Mucosa of stomach (tissue), 1 donor: ENCODE measurements around the gene MGMT.

Source experiments
- H3K27me3 ChIP-seq: one replicate; pipeline ENCODE4 v1.7.0; 2013; ENCODE audit warnings: mild to moderate bottlenecking, low read length; ENCODE audit not compliant: control insufficient read depth, insufficient read depth
- H3K36me3 ChIP-seq: one replicate; pipeline ENCODE4 v1.7.0; 2013; ENCODE audit warnings: low read length; ENCODE audit not compliant: control insufficient read depth, insufficient read depth
- H3K4me1 ChIP-seq: one replicate; pipeline ENCODE4 v1.7.0; 2013; ENCODE audit warnings: mild to moderate bottlenecking, low read length; ENCODE audit not compliant: control insufficient read depth, insufficient read depth
- H3K4me3 ChIP-seq: one replicate; pipeline ENCODE4 v1.7.0; 2013; ENCODE audit warnings: low read length
- H3K9ac ChIP-seq: one replicate; pipeline ENCODE4 v1.7.0; 2013; ENCODE audit warnings: mild to moderate bottlenecking, low read length, moderate library complexity
- H3K9me3 ChIP-seq: one replicate; pipeline ENCODE4 v1.7.0; 2013; ENCODE audit warnings: mild to moderate bottlenecking, low read length, moderate library complexity; ENCODE audit not compliant: control insufficient read depth
- donor health status: Pancreatic carcinoma.

MGMT gene

GRCh38 chr10:129517680-129518057 is 50.6 kb downstream of the MGMT start:
- Histone ChIP-seq H3K9me3 (no peaks in the 10 kb centered on the region), H3K36me3 (no peaks in the 10 kb centered on the region), H3K9ac (no peak overlapping the region), H3K4me3 (no peak overlapping the region), H3K4me1 (no peaks in the 10 kb centered on the region), H3K27me3 (no peaks in the 10 kb centered on the region)

GRCh38 chr10:129518793-129519192 is 51.8 kb downstream of the MGMT start:
- H3K27me3 ChIP-seq: no peaks in the 10 kb centered on the region
- H3K9me3 ChIP-seq: no peaks in the 10 kb centered on the region
- H3K4me3 ChIP-seq: no peak overlapping the region
- H3K9ac ChIP-seq: no peak overlapping the region
- H3K4me1 ChIP-seq: no peaks in the 10 kb centered on the region
- no peaks in the 10 kb centered on the region for H3K36me3 ChIP-seq

- Histone ChIP-seq H3K4me1 (no peaks in the 10 kb centered on the region), H3K4me3 (no peak overlapping the region), H3K9ac (no peak overlapping the region), H3K36me3 (no peaks in the 10 kb centered on the region), H3K9me3 (no peaks in the 10 kb centered on the region), H3K27me3 (no peaks in the 10 kb centered on the region)
These were observed 53.5 kb downstream of the MGMT start for GRCh38 chr10:129520440-129521080.

DNA sequence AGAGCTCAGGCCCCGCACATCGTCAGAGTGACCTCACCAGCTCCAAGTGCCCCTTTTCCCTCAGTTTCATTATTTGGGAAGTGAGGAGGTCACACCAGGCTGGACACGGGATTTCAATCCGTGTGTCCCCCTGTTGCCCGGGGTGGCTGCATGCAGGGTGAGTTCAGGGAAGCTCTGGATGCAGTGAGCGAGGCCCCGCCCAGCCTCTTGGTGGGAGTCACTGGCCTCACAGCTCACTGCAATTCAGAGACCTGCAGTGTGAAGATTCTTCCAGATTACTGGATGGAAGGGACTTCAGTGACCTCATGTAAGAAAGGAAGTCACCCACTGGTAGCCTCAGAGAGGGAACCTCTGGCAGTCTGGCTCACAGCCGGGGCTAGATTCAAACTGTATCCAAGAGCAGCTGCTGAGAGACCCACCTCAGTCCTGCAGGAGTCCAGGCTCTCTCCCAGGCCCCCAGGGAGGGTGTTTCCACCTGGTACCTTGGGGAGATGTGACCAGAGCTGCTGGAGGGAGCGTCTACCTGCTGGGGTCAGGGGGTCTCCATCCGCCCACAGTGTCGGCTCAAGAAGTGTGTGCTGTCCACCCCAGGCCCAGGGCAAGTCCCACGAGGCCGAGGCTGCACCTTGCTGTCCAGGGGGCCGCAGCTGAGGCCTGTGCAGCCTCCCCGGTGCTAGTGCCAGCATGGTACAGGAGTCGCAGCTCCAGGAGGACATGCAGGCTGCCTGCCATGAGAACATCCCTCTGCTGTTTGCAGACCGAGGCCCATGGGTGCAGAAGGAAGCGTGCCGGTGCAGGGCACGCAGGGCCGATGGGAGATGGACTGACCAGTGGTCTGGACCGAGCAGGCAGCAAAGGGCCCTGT is 54.4 kb downstream of the MGMT start:
- no peaks in the 10 kb centered on the region for H3K9me3 ChIP-seq
- no peaks in the 10 kb centered on the region for H3K27me3 ChIP-seq
- no peak overlapping the region for H3K9ac ChIP-seq
- H3K4me1 ChIP-seq: no peaks in the 10 kb centered on the region
- no peaks in the 10 kb centered on the region for H3K36me3 ChIP-seq
- no peak overlapping the region for H3K4me3 ChIP-seq

DNA sequence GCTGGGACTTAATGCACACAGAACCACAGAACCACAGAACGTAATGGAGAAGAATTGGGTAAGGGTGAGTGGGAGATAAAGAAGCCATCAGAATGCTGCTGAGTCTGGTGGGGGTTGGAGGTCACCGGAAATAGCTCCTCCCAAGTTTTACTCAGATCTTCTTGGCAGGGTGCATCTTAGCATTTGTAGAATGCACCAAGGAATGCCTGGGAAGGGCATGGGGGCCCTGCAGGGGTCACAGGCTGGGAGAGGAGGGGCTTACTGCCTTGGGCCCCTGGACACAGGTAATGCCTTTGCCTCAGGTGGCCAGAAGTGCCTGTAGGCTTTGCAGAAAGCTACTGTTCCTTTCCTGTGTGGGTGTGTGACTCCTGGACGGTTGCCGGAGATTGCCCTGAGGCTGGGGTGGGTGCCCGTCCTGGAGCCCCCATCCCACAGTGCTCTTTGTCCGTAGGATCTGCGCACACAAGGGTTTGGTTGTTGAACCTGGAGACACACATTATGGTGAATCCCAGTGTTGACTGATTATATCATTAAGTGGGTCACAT is 55.1 kb downstream of the MGMT start:
- H3K9me3 ChIP-seq: no peaks in the 10 kb centered on the region
- no peak overlapping the region for H3K4me3 ChIP-seq
- no peaks in the 10 kb centered on the region for H3K36me3 ChIP-seq
- H3K27me3 ChIP-seq: no peaks in the 10 kb centered on the region
- no peaks in the 10 kb centered on the region for H3K4me1 ChIP-seq
- H3K9ac ChIP-seq: no peak overlapping the region

DNA sequence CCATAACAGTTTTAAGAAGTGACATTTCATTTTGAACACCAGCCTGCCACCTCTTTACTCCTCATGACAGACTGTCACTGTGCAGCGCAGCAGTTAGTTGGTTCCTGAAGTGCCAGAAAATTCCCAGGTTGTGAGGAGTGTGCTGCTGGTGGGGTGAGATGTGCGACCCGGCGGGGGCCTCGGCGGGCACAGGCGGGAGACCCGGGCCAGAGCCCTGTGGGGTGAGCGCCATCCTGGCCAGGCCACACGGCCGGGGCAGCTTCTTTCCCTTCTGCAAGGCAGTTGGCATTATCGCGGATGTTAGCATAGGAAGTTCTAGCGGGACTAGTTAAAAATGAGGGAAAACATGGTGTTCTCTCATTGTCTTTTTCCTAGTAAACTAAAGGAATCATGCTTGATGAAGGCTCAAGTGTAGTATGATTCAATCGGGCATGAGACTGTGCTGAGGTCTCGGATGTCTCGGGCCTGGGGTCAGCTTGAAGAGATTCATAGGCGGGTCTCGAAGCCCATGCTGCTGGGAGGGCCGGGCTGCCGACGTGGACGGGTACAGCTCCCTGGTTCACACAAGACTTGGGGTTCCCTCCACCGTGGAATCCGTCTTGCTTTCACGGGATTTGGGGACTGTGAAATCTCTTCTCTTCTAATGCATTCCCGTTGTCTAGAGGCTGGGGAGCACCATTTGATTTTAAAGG is 56.1 kb downstream of the MGMT start:
- Histone ChIP-seq H3K9ac (no peak overlapping the region), H3K27me3 (no peaks in the 10 kb centered on the region), H3K4me1 (no peaks in the 10 kb centered on the region), H3K9me3 (no peaks in the 10 kb centered on the region), H3K36me3 (no peaks in the 10 kb centered on the region), H3K4me3 (no peak overlapping the region)

GRCh38 chr10:129523723-129524316 is 56.8 kb downstream of the MGMT start:
- H3K9me3 ChIP-seq: no peaks in the 10 kb centered on the region
- no peak overlapping the region for H3K4me3 ChIP-seq
- H3K27me3 ChIP-seq: no peaks in the 10 kb centered on the region
- H3K36me3 ChIP-seq: no peaks in the 10 kb centered on the region
- H3K4me1 ChIP-seq: no peaks in the 10 kb centered on the region
- no peak overlapping the region for H3K9ac ChIP-seq

DNA sequence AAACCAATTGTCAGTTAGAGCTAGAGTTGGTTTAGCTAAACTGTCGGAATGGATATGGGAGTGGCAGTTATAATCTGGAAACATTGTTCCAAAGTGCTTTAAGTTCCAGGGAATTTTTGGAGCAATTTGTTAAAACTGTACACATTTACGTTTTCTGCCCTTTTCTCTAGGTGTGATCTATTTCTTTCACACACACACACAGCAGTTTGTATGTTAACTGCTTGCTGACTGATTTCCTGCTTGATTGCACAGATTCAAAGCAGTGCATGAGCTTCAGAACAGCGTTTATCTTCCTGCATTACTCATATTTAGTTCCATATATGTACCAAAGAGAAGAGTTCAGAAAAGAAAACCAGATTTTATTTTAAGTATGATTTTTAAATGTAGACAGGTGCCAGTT is 57.9 kb downstream of the MGMT start:
- no peaks in the 10 kb centered on the region for H3K9me3 ChIP-seq
- H3K9ac ChIP-seq: no peak overlapping the region
- no peaks in the 10 kb centered on the region for H3K36me3 ChIP-seq
- no peak overlapping the region for H3K4me3 ChIP-seq
- H3K27me3 ChIP-seq: no peaks in the 10 kb centered on the region
- no peaks in the 10 kb centered on the region for H3K4me1 ChIP-seq

- Histone ChIP-seq H3K4me3 (no peak overlapping the region), H3K9ac (no peak overlapping the region)
These were observed 58.4 kb downstream of the MGMT start for GRCh38 chr10:129525401-129525801.

GRCh38 chr10:129526943-129527342 is 59.9 kb downstream of the MGMT start:
- H3K9ac ChIP-seq: no peak overlapping the region
- H3K36me3 ChIP-seq: no peaks in the 10 kb centered on the region
- no peaks in the 10 kb centered on the region for H3K27me3 ChIP-seq

More at GRCh38 chr10:129525401-129525801, 58.4 kb downstream of the MGMT start:
- Histone ChIP-seq H3K9me3 (no peaks in the 10 kb centered on the region), H3K36me3 (no peaks in the 10 kb centered on the region), H3K4me1 (no peaks in the 10 kb centered on the region), H3K27me3 (no peaks in the 10 kb centered on the region)

DNA sequence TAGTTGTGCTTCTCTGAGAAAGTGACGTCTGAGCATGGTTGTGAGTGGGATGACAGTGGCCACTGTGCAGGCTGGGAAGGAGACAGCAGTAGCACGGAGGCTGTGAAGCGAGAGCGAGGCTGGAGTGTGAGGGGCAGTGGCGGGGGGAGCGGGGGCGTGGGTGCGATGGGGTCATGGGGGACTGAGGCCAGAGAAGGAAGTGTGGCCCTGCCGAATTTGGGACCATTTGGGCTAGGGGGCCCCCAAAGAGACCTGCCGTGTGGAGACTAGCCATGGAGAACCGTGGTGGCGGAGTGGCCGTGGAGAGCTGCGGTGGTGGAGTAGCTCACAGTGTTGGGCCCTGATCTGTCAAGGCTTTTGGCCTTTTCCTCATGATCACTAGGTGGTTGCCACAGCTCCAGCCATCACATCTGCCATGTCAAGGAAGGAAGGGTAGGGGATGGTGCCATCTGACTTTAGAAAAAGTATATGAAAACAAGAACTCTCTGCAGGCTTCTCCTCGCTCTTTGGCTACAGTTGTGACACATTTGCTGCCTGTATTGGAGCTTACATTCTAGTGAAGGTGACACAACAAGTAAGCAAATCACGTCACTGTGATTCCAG is 61.4 kb downstream of the MGMT start:
- Histone ChIP-seq H3K36me3 (no peaks in the 10 kb centered on the region), H3K9ac (no peak overlapping the region), H3K27me3 (no peaks in the 10 kb centered on the region), H3K9me3 (no peaks in the 10 kb centered on the region), H3K4me3 (no peak overlapping the region), H3K4me1 (no peaks in the 10 kb centered on the region)

More at GRCh38 chr10:129526943-129527342, 59.9 kb downstream of the MGMT start:
- no peak overlapping the region for H3K4me3 ChIP-seq
- no peaks in the 10 kb centered on the region for H3K9me3 ChIP-seq
- H3K4me1 ChIP-seq: no peaks in the 10 kb centered on the region
